H9 (cell line): Measurements from ENCODE around the gene TEX53. TPM values are rescaled to one million over a fixed set of nuclear protein-coding genes. Genes with fewer than 3 reads are reported as not detected.

ENCODE experiments used
- DNase-seq: peaks from one replicate; pipeline ENCODE4 v3.0.0-alpha.2; 2017
- H2AFZ ChIP-seq: one replicate; pipeline ENCODE4 v1.6.1; 2013; ENCODE audit warnings: mild to moderate bottlenecking, low read length, control low read depth, moderate library complexity
- H2AK5ac ChIP-seq: 2 replicates; pipeline ENCODE4 v1.6.1; 2013; ENCODE audit warnings: low read length, control low read depth, mixed read lengths; ENCODE audit not compliant: insufficient read length
- H2BK120ac ChIP-seq: one replicate; pipeline ENCODE4 v1.6.1; 2013; ENCODE audit warnings: low read depth, mild to moderate bottlenecking, low read length, control low read depth, inconsistent platforms; ENCODE audit not compliant: poor library complexity, severe bottlenecking
- H2BK12ac ChIP-seq: 2 replicates; pipeline ENCODE4 v1.6.1; 2013; ENCODE audit warnings: low read length, control low read depth, mixed read lengths, low read depth; ENCODE audit not compliant: insufficient read length
- H2BK15ac ChIP-seq: 2 replicates; pipeline ENCODE4 v1.6.1; 2013; ENCODE audit warnings: low read depth, low read length, control low read depth
- H2BK20ac ChIP-seq: one replicate; pipeline ENCODE4 v1.6.1; 2013; ENCODE audit warnings: low read depth, mild to moderate bottlenecking, low read length, control low read depth, inconsistent platforms; ENCODE audit not compliant: poor library complexity, severe bottlenecking
- H2BK5ac ChIP-seq: 2 replicates; pipeline ENCODE4 v1.6.1; 2013; ENCODE audit warnings: low read length, control low read depth, mixed read lengths; ENCODE audit not compliant: insufficient read length
- H3K14ac ChIP-seq: 2 replicates; pipeline ENCODE4 v1.6.1; 2013; ENCODE audit warnings: low read length, control low read depth; ENCODE audit not compliant: insufficient read depth
- H3K18ac ChIP-seq: 2 replicates; pipeline ENCODE4 v1.6.1; 2013; ENCODE audit warnings: low read depth, mild to moderate bottlenecking, mixed read lengths, low read length, control low read depth; ENCODE audit not compliant: insufficient read length
- H3K23ac ChIP-seq: 2 replicates; pipeline ENCODE4 v1.6.1; 2013; ENCODE audit warnings: low read length, control low read depth, mixed read lengths, low read depth; ENCODE audit not compliant: insufficient read length
- H3K23me2 ChIP-seq: 2 replicates; pipeline ENCODE4 v1.6.1; 2013; ENCODE audit warnings: low read depth, mild to moderate bottlenecking, mixed read lengths, low read length, control low read depth; ENCODE audit not compliant: insufficient read length, poor library complexity, severe bottlenecking
- H3K27ac ChIP-seq: 2 replicates; pipeline ENCODE4 v1.5.1; 2013; ENCODE audit warnings: low read length, control low read depth, mixed read lengths, low read depth; ENCODE audit not compliant: insufficient read length
- H3K27me3 ChIP-seq: 2 replicates; pipeline ENCODE4 v1.6.1; 2013; ENCODE audit warnings: low read length, control low read depth, inconsistent platforms; ENCODE audit not compliant: insufficient read depth
- H3K4ac ChIP-seq: 2 replicates; pipeline ENCODE4 v1.6.1; 2013; ENCODE audit warnings: low read depth, mild to moderate bottlenecking, control low read depth, inconsistent platforms, low read length, moderate library complexity
- H3K4me1 ChIP-seq: 2 replicates; pipeline ENCODE4 v1.6.1; 2013; ENCODE audit warnings: low read length, control low read depth, inconsistent platforms; ENCODE audit not compliant: insufficient read depth
- H3K4me2 ChIP-seq: 2 replicates; pipeline ENCODE4 v1.6.1; 2013; ENCODE audit warnings: low read length, control low read depth, mixed read lengths; ENCODE audit not compliant: insufficient read length, insufficient read depth
- H3K56ac ChIP-seq: 2 replicates; pipeline ENCODE4 v1.6.1; 2013; ENCODE audit warnings: low read depth, mild to moderate bottlenecking, mixed read lengths, low read length, control low read depth; ENCODE audit not compliant: insufficient read length
- H3K79me1 ChIP-seq: 2 replicates; pipeline ENCODE4 v1.6.1; 2013; ENCODE audit warnings: low read depth, mild to moderate bottlenecking, moderate library complexity, low read length, control low read depth, inconsistent platforms; ENCODE audit not compliant: insufficient read depth, poor library complexity, severe bottlenecking
- H3K79me2 ChIP-seq: 2 replicates; pipeline ENCODE4 v1.6.1; 2013; ENCODE audit warnings: low read length, control low read depth, inconsistent platforms; ENCODE audit not compliant: insufficient read depth
- H3K9ac ChIP-seq: 2 replicates; pipeline ENCODE4 v1.6.1; 2013; ENCODE audit warnings: low read length, control low read depth, mixed read lengths; ENCODE audit not compliant: insufficient read length; ENCODE audit errors: extremely low read depth
- H3K9me3 ChIP-seq: one replicate; pipeline ENCODE4 v1.6.1; 2013; ENCODE audit warnings: low read depth, low read length, inconsistent platforms; ENCODE audit not compliant: control insufficient read depth
- H3T11ph ChIP-seq: one replicate; pipeline ENCODE4 v1.6.1; 2013; ENCODE audit warnings: mild to moderate bottlenecking, low read length, control low read depth, inconsistent platforms
- H4K20me1 ChIP-seq: one replicate; pipeline ENCODE4 v1.6.1; 2013; ENCODE audit not compliant: control insufficient read depth, insufficient read length, insufficient read depth
- H4K5ac ChIP-seq: 2 replicates; pipeline ENCODE4 v1.6.1; 2013; ENCODE audit warnings: low read depth, mild to moderate bottlenecking, mixed read lengths, low read length, control low read depth; ENCODE audit not compliant: insufficient read length
- H4K8ac ChIP-seq: replicated peaks from 2 replicates; pipeline ENCODE4 v1.6.1; 2013; ENCODE audit warnings: low read length, control low read depth, mixed read lengths, low read depth; ENCODE audit not compliant: insufficient read length
- H4K91ac ChIP-seq: 2 replicates; pipeline ENCODE4 v1.6.1; 2013; ENCODE audit warnings: low read depth, mild to moderate bottlenecking, moderate library complexity, mixed read lengths, low read length, control low read depth; ENCODE audit not compliant: insufficient read length
- H3K27ac Mint-ChIP-seq, 3 experiments: 2 replicates in 2 of 3; 3 replicates in 1 of 3; pipeline ENCODE4 v1.8.0; 2020 to 2021; ENCODE audit warnings: mixed read lengths in 3 of 3, mild to moderate bottlenecking in 1 of 3, moderate library complexity in 1 of 3
- H3K27me3 Mint-ChIP-seq: 2 replicates; pipeline ENCODE4 v1.8.0; 2021; ENCODE audit warnings: low read depth, mild to moderate bottlenecking, moderate library complexity, mixed read lengths
- H3K36me3 Mint-ChIP-seq, 3 experiments: 2 replicates in 2 of 3; 3 replicates in 1 of 3; pipeline ENCODE4 v1.8.0; 2020 to 2021; ENCODE audit warnings: low read depth in 3 of 3, mixed read lengths in 3 of 3; ENCODE audit not compliant: insufficient read depth in 1 of 3
- H3K4me1 Mint-ChIP-seq, 2 experiments: 2 replicates each; pipeline ENCODE4 v1.8.0; 2020; ENCODE audit warnings: mixed read lengths in 2 of 2
- H3K4me3 Mint-ChIP-seq, 2 experiments: 2 replicates in 1 of 2; 3 replicates in 1 of 2; pipeline ENCODE4 v1.8.0; 2020 to 2021; ENCODE audit warnings: mild to moderate bottlenecking in 2 of 2, mixed read lengths in 2 of 2, moderate library complexity in 1 of 2
- H3K9me3 Mint-ChIP-seq, 2 experiments: 2 replicates in 1 of 2; 3 replicates in 1 of 2; pipeline ENCODE4 v1.8.0; 2020; ENCODE audit warnings: mild to moderate bottlenecking in 2 of 2, mixed read lengths in 2 of 2, moderate library complexity in 1 of 2
- CTCF ChIP-seq: fragments of 200-600 bp; sonication (generic); conservative IDR thresholded peaks from 3 replicates; pipeline ENCODE4 v1.8.0; 2021; ENCODE audit warnings: antibody characterized with exemption, mild to moderate bottlenecking
- WGBS: extraction: QIAGEN DNeasy Blood & Tissue Kit; methylation state at CpG from one replicate; pipeline ENCODE4 v1.1.7; 2013; ENCODE audit warnings: missing lambda C conversion rate, low lambda C conversion rate, mixed read lengths; ENCODE audit not compliant: insufficient read length; ENCODE audit errors: extremely low coverage; 5-methylcytosine and 5-hydroxymethylcytosine counted together
- total RNA-seq: library from RNA; stranded (reverse); gene quantifications from 2 replicates; pipeline ENCODE4 v1.2.1, GENCODE V29; 2021

TEX53 gene
- total RNA-seq, 1 experiment from 2014 or later = not detected

- no peak overlapping the region for H3K56ac ChIP-seq
- H3T11ph ChIP-seq = no peak overlapping the region
- no peaks in the 10 kb centered on the region for H3K23me2 ChIP-seq
- H3K18ac ChIP-seq = no peak overlapping the region
- H3K23ac ChIP-seq = no peak overlapping the region
- H3K4me3 Mint-ChIP-seq = no peak overlapping the region
- H2BK12ac ChIP-seq = no peak overlapping the region
- H4K20me1 ChIP-seq = no peaks in the 10 kb centered on the region
- H3K9me3 ChIP-seq = no peaks in the 10 kb centered on the region
- H2BK120ac ChIP-seq = no peak overlapping the region
- no peak overlapping the region for H2BK15ac ChIP-seq
- no peaks in the 10 kb centered on the region for H3K27me3 ChIP-seq
- H2AFZ ChIP-seq = no peak overlapping the region
- H3K9me3 Mint-ChIP-seq = peaks cover under 1 to 2% of the 10 kb centered on the region in 2 experiments; a peak in 2 of 5 replicates
- no peak overlapping the region for H3K27ac Mint-ChIP-seq
- no peak for TF ChIP-seq CTCF
- H4K5ac ChIP-seq = no peak overlapping the region
- no peak overlapping the region for H2BK20ac ChIP-seq
- H4K8ac ChIP-seq = no peak overlapping the region
- H4K91ac ChIP-seq = no peak overlapping the region
- H3K14ac ChIP-seq = no peak overlapping the region
- H3K4ac ChIP-seq = no peak overlapping the region
- no peak overlapping the region for H2AK5ac ChIP-seq
- H3K9ac ChIP-seq = no peak overlapping the region
- H3K4me2 ChIP-seq = no peak overlapping the region
- H3K4me1 ChIP-seq = no peaks in the 10 kb centered on the region
- DNase-seq = no peak
- no peaks in the 10 kb centered on the region for H3K27me3 Mint-ChIP-seq
- WGBS = no CpG with 5 or more reads among the region's 1 CpG
- H3K36me3 Mint-ChIP-seq = peaks cover 21 to 39% (median 22%) of the 10 kb centered on the region in 3 experiments
- no peaks in the 10 kb centered on the region for H3K79me2 ChIP-seq
- no peak overlapping the region for H2BK5ac ChIP-seq
- H3K79me1 ChIP-seq = no peaks in the 10 kb centered on the region
- no peaks in the 10 kb centered on the region for H3K4me1 Mint-ChIP-seq
- no peak overlapping the region for H3K27ac ChIP-seq
Measured at GRCh38 chr9:114641967-114642366, 15.6 kb downstream of the TEX53 start.
